Fibroblast of skin of right quadriceps (primary cell): ENCODE measurements around the gene PTPRK.

Experiments
- DNase-seq: peaks from one replicate; pipeline ENCODE4 v3.0.0-alpha.2; 2013

PTPRK gene

DNA sequence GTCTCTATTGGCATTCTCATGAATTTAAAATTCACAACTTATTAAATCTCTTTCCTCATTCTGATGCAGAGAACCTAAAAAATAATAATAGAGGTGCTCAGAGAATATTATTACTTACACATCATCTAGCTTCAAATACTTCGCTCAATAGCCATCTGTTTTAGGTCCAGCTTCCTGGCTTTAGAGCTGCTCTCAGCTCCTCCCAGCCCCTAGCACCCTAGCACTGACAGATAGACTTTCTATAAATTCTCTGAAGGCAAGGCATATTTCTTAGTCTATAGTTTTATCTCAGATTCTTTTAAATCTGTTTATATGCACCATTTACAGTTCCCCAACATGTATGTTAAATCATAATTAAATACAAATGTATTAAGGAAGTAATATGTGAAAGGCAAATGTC is 281.3 kb downstream of the PTPRK start:
- no peak for DNase-seq

GRCh38 chr6:128238225-128238624 is 282.2 kb downstream of the PTPRK start:
- DNase-seq: no peak

- no peak for DNase-seq
Measured at GRCh38 chr6:128235556-128235955, 284.8 kb downstream of the PTPRK start.

DNA sequence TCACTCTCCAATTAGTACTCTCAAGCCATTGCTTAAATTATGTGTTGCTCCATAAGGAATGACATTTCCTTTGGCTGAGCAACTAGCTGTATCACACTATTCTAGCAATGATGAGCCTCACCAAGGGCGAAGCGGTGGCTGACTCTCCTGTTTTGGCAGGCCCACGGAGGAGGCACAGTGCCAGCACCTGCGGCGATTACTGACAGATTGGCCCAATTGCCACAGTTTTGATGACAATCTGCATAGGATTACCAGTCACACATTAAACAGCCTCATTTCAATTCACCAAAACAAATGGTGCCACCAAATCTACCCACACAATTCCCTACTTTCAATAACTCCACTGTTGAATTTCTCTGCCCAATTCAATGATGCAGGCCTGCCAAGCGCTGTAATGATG is 286.9 kb downstream of the PTPRK start:
- no peak for DNase-seq

- DNase-seq: no peak
Measured at GRCh38 chr6:128230267-128230989, 290.0 kb downstream of the PTPRK start.

GRCh38 chr6:128225612-128226011 is 294.8 kb downstream of the PTPRK start:
- no peak for DNase-seq

GRCh38 chr6:128216917-128217316 is 303.5 kb downstream of the PTPRK start:
- no peak for DNase-seq

GRCh38 chr6:128209771-128210170 is 310.6 kb downstream of the PTPRK start:
- peak; percentile 63 for DNase-seq

DNA sequence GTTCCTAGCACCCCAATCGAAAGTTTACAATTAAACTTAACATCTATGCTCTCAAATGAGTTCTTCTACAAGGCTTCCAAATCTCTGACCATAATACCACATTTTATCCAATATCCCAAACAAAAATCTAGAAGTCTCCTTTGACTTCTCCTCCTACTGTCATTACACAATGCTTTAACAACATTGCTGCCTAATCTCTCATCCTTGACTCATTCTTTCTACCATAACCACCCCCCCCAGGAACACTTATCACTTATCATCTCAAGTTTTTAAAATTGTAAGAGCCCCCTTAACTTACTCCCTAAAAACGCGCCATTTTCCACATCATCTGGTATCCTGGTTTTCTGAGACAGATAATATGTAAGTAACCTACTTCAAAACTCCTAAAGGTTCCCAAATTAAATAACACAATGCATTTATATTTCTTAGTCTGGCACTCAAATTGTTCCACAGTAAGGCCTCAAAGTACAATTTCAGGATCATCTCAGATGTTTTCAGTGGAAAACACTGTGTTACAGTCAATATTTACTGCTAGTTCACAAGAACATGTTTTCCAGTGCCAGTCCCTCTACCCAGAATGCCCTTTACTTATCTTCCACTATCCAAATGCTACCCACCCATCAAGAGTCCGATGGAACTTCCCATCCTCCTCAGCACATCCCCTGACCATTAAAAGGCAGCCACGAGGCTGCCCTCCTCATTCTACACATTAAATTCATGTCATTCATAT is 311.4 kb downstream of the PTPRK start:
- DNase-seq: peak; percentile 51

GRCh38 chr6:128208078-128208477 is 312.3 kb downstream of the PTPRK start:
- peak; percentile 27 for DNase-seq

DNA sequence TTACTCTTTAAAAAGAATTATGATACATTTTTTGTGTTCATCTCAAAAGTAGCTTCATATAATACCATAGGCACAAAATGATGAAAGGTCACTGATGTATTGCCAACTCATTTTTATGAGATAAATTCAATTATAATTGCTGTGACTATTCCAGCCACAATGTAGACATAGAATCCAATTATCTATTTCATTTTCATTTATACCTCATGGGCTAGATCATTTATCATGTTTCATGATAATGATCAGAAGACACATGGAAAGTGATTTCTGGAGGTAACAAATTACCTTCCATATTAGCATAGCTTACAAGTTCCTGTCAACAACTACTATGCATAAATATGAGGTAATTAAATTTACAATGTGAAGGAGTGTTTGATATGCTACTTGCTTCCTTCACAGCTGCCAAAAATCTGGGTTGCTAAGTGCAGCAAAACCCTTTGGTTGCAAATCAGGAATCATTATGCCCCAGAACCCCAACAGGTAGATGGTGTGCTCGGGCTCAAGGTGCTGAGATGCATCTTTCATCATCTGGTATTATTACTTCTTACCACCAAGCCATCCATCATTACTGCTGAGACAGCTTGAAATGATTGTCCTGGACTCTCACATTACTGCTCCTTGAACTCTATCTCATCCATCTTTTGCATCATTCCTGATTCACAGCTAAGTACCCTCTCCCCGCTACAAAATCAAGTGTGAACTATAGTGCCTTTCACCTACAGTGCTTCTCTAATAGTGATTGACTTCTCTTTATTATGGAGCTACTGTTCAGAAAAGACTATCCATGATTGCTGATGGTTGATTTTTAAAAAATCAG is 313.6 kb downstream of the PTPRK start:
- peak; percentile 8 for DNase-seq

- DNase-seq: peak; percentile 70
Measured at GRCh38 chr6:128204616-128205015, 315.8 kb downstream of the PTPRK start.

DNA sequence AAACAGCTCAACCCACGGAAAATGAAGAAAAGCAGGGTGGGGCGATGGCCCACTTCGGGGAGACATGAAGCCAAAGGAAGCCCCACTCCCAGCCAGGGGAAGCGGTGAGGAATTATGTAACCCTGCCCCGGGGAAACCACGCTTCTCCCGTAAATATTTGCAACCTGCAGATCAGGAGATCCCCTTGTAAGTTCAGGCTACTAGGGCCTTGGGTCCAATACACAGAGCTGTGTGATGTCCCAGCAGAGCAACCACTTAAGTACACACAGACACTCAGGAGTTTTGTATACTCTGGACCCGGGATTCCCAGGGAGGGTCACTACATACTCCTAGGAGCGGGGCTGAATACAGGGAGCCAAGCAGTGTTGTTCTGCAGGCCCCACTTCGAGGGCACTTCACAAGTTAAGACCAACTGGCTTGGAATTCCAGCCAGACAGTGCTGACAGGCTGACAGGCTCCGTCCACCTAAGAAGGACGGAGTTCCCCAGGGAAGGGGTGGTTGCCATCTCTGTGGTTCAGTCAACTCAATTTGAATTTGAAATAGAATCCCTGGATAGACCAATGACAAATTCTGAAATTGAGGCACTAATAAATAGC is 318.1 kb downstream of the PTPRK start:
- no peak for DNase-seq

GRCh38 chr6:128200789-128201188 is 319.6 kb downstream of the PTPRK start:
- DNase-seq: no peak

GRCh38 chr6:128199461-128199860 is 320.9 kb downstream of the PTPRK start:
- no peak for DNase-seq

GRCh38 chr6:128192972-128193371 is 327.4 kb downstream of the PTPRK start:
- no peak for DNase-seq

DNA sequence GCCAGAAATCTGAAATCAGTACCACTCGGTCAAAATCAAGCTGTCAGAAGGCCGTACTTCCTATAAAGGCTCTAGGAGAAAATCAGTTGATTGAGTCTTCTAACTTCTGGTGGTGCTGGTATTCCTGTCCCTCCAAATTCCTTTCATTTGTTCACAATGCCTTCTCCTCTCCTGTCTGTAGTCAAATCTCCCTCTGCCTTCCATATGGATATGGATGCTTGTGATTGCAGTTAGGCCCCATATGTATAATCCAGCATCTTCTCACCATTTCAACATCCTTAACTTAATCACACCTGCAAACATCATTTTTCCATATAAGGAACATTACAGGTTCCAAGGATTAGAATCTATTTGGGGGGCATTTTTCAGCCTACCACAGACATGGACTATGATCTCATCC is 331.7 kb downstream of the PTPRK start:
- no peak for DNase-seq

- DNase-seq: no peak
Measured at GRCh38 chr6:128186729-128187128, 333.7 kb downstream of the PTPRK start.

- no peak for DNase-seq
Measured at GRCh38 chr6:128179876-128180438, 340.4 kb downstream of the PTPRK start.

DNA sequence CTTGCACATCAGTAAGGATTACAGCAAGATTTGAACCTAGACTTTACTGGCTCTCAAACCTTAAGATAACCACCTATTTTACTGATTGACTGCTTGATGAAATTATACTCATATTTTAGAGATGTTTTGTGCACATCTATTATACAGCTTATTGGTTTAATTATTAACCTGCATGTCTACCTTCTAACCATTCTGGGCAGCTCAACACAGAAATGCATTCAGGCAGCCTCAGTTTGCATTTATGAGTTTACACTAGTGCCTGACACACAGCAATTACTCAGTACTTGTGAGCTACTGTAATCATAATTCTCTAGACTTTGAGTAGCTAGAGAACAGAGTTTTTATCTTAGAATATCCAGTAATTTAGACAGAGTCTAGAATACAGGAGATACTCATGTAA is 345.7 kb downstream of the PTPRK start:
- no peak for DNase-seq

GRCh38 chr6:128172752-128173682 is 347.4 kb downstream of the PTPRK start:
- DNase-seq: peak; percentile 32

DNA sequence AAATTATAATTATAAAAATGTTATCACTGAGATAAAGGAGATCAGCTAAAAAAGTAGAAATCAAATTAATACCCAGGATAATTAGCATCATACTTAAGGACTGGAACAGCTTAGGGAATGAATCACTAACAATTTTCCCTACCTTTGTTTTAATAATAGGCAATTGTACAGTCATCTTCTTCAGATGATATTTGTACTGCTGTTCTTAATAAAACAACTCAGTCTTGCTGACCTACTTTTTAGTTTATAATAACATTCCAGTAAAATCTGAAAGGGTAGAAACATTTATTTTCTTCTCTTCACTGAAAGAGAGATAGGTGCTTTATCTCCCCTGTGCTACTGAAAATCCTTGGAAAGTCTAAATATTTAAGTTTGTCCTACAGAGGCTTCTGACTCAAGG is 348.3 kb downstream of the PTPRK start:
- no peak for DNase-seq
